PC-9 (cell line): ENCODE measurements around the gene COL8A2. TPM values are rescaled to one million over a fixed set of nuclear protein-coding genes. Genes with fewer than 3 reads are reported as not detected.

Experiments used
- BruUV-seq: library from RNA; stranded (reverse); fragments of 400-500 nt; replicated peaks from 2 replicates; lab custom pipeline; 2021; lab: Mats Ljungman, UMichigan
- CTCF ChIA-PET: fragments of 300-600 bp; sonication (Branson Sonifier 250); formaldehyde crosslinking; loops from one replicate; lab custom pipeline; 2022; ENCODE audit warnings: antibody characterized with exemption; lab: Charles Lee
- POLR2A ChIA-PET: fragments of 300-600 bp; sonication (Branson Sonifier 250); formaldehyde crosslinking; loops from one replicate; lab custom pipeline; 2022; ENCODE audit warnings: antibody characterized with exemption; ENCODE audit not compliant: unreplicated experiment; lab: Charles Lee
- DNase-seq, 2 experiments: peaks; one replicate each; pipeline versions ENCODE4 v3.0.0 to v3.0.0-alpha.2; 2015 to 2022; ENCODE audit warnings: mixed read lengths in 1 of 2
- H2AFZ ChIP-seq: fragments of 200-600 bp; sonication (generic); 2 replicates; pipeline ENCODE4 v1.8.1; 2017; ENCODE audit warnings: antibody characterized with exemption
- H3F3A ChIP-seq: fragments of 200-600 bp; sonication (generic); 2 replicates; pipeline ENCODE4 v1.8.1; 2017; ENCODE audit warnings: antibody characterized with exemption, mild to moderate bottlenecking, low read depth; ENCODE audit not compliant: insufficient read depth
- H3K27ac ChIP-seq: fragments of 200-600 bp; sonication (generic); 2 replicates; pipeline ENCODE4 v1.6.1; 2016; ENCODE audit warnings: mixed run types
- H3K27me3 ChIP-seq: fragments of 200-600 bp; sonication (generic); 2 replicates; pipeline ENCODE4 v1.6.1; 2016; ENCODE audit warnings: low read depth, mixed run types; ENCODE audit not compliant: insufficient read depth
- H3K36me3 ChIP-seq: fragments of 200-600 bp; sonication (generic); 2 replicates; pipeline ENCODE4 v1.6.1; 2016; ENCODE audit warnings: low read depth, mixed run types
- H3K4me1 ChIP-seq: fragments of 200-600 bp; sonication (generic); replicated peaks from 2 replicates; pipeline ENCODE4 v1.6.1; 2016; ENCODE audit warnings: mixed run types; ENCODE audit not compliant: insufficient read depth
- H3K4me2 ChIP-seq: fragments of 200-600 bp; sonication (generic); 2 replicates; pipeline ENCODE4 v1.6.1; 2017; ENCODE audit warnings: mixed run types
- H3K4me3 ChIP-seq: fragments of 200-600 bp; sonication (generic); 2 replicates; pipeline ENCODE4 v1.6.1; 2016; ENCODE audit warnings: mixed run types
- H3K79me2 ChIP-seq: fragments of 200-600 bp; sonication (generic); 2 replicates; pipeline ENCODE4 v1.6.1; 2017; ENCODE audit warnings: low read depth, mixed run types
- H3K9me2 ChIP-seq: fragments of 200-600 bp; sonication (generic); 2 replicates; pipeline ENCODE4 v1.8.1; 2017; ENCODE audit warnings: mild to moderate bottlenecking; ENCODE audit not compliant: insufficient read depth
- H3K9me3 ChIP-seq: fragments of 200-600 bp; sonication (generic); 2 replicates; pipeline ENCODE4 v1.8.1; 2016; ENCODE audit warnings: low read depth; ENCODE audit not compliant: insufficient read depth
- H4K20me1 ChIP-seq: fragments of 200-600 bp; sonication (generic); 2 replicates; pipeline ENCODE4 v1.8.1; 2017; ENCODE audit not compliant: insufficient read depth
- EZH2 ChIP-seq: fragments of 200-600 bp; sonication (generic); IDR thresholded peaks from 2 replicates; pipeline ENCODE4 v1.8.0; 2017; ENCODE audit warnings: antibody characterized with exemption, low read depth
- intact Hi-C: fragments of 100-400 bp; cut with micrococcal nuclease; formaldehyde crosslinking; loops from one replicate; pipeline ENCODE4 v1.10.0; 2022; ENCODE audit not compliant: unreplicated experiment
- total RNA-seq: library from RNA; stranded (reverse); gene quantifications from 2 replicates; pipeline ENCODE4 v1.2.3, GENCODE V29; 2021
- TF ChIP-seq, protein P1 (sequence below): fragments of 200-600 bp; sonication (generic); conservative IDR thresholded peaks from 2 replicates; pipeline ENCODE4 v1.6.1; 2017; ENCODE audit warnings: mixed run types, antibody characterized with exemption, mild to moderate bottlenecking, moderate library complexity

Gene COL8A2
- total RNA-seq, 1 experiment from 2014 or later = 0.20 TPM

- H3K9me3 ChIP-seq = no peaks in the 10 kb centered on the region
Measured at GRCh38 chr1:36164361-36164760, 39.3 kb upstream of the COL8A2 start.

GRCh38 chr1:36163426-36163825 lies 38.4 kb upstream of the COL8A2 start:
- Histone ChIP-seq H3K36me3 (no peaks in the 10 kb centered on the region), H3K79me2 (peaks cover 94% of the 10 kb centered on the region), H4K20me1 (peaks cover 7% of the 10 kb centered on the region; the same call in 1 of the 2 replicates), H3K4me3 (no peak overlapping the region), H3K4me1 (peaks cover 39% of the 10 kb centered on the region), H3K27me3 (no peaks in the 10 kb centered on the region), H3K9me3 (no peaks in the 10 kb centered on the region), H2AFZ (no peak overlapping the region), H3K9me2 (no peaks in the 10 kb centered on the region), H3K27ac (no peak overlapping the region), H3K4me2 (no peak overlapping the region), H3F3A (peaks cover 28% of the 10 kb centered on the region; the same call in 1 of the 2 replicates)
- CTCF ChIA-PET = no interaction called here
- BruUV-seq = no TSS peak
- TF ChIP-seq EZH2 = no peak
- TF ChIP-seq, protein P1, sequence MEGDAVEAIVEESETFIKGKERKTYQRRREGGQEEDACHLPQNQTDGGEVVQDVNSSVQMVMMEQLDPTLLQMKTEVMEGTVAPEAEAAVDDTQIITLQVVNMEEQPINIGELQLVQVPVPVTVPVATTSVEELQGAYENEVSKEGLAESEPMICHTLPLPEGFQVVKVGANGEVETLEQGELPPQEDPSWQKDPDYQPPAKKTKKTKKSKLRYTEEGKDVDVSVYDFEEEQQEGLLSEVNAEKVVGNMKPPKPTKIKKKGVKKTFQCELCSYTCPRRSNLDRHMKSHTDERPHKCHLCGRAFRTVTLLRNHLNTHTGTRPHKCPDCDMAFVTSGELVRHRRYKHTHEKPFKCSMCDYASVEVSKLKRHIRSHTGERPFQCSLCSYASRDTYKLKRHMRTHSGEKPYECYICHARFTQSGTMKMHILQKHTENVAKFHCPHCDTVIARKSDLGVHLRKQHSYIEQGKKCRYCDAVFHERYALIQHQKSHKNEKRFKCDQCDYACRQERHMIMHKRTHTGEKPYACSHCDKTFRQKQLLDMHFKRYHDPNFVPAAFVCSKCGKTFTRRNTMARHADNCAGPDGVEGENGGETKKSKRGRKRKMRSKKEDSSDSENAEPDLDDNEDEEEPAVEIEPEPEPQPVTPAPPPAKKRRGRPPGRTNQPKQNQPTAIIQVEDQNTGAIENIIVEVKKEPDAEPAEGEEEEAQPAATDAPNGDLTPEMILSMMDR = no peak
- POLR2A ChIA-PET = no interaction called here
- DNase-seq = no peak
- intact Hi-C loops = no loop called here

More at GRCh38 chr1:36164361-36164760, 39.3 kb upstream of the COL8A2 start:
- H2AFZ ChIP-seq = no peak overlapping the region
- peaks cover 6% of the 10 kb centered on the region; the same call in 1 of the 2 replicates for H4K20me1 ChIP-seq
- no peak for TF ChIP-seq EZH2
- TF ChIP-seq, protein P1 = no peak
- H3K79me2 ChIP-seq = peaks cover 85% of the 10 kb centered on the region
- no TSS peak for BruUV-seq
- no peak overlapping the region for H3K4me2 ChIP-seq
- ChIA-PET CTCF (no interaction called here), POLR2A (no interaction called here)
- no peak overlapping the region for H3K27ac ChIP-seq
- no peak overlapping the region for H3K4me3 ChIP-seq
- H3F3A ChIP-seq = peaks cover 30% of the 10 kb centered on the region; the same call in 1 of the 2 replicates
- intact Hi-C loops = no loop called here
- no peaks in the 10 kb centered on the region for H3K36me3 ChIP-seq
- H3K4me1 ChIP-seq = peaks cover 34% of the 10 kb centered on the region
- H3K27me3 ChIP-seq = no peaks in the 10 kb centered on the region
- no peak for DNase-seq
- H3K9me2 ChIP-seq = no peaks in the 10 kb centered on the region

DNA sequence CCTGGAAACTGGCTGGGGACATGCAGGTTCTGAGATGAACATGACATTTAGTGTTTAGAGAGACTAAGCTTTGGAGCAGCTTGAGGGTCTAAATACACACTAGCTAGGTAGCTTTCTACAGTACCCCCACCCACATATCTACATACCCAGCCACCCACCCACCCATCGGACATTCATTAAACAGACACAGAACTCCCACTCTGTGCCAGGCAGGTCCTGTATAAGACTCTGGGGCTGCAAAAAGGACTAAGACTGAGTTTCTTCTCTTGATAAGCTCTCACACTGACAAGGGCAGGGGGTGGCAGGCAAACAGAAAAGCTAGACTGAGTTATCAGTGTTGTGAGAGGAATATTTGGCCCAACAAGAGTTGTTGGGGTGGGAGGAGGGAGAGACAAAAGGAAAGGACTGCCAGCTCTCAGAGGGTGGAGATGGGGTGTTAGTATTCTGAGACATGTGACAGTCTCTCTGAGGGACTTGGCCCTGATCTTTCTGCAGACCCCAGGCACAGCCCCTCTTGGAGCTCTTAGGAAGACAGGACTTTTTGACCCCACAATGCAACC lies 37.7 kb upstream of the COL8A2 start:
- TF ChIP-seq EZH2 = no peak
- TF ChIP-seq, protein P1 = no peak
- Histone ChIP-seq H3K36me3 (no peaks in the 10 kb centered on the region), H3K4me2 (peak overlapping the region; percentile 56), H3K27me3 (no peaks in the 10 kb centered on the region), H3K9me3 (no peaks in the 10 kb centered on the region), H4K20me1 (peaks cover 10% of the 10 kb centered on the region; the same call in 1 of the 2 replicates), H3K27ac (peak overlapping the region; percentile 55), H2AFZ (no peak overlapping the region), H3K4me3 (no peak overlapping the region), H3K4me1 (peaks cover 46% of the 10 kb centered on the region), H3K79me2 (peaks cover 96% of the 10 kb centered on the region), H3K9me2 (no peaks in the 10 kb centered on the region), H3F3A (peaks cover 28% of the 10 kb centered on the region; the same call in 1 of the 2 replicates)
- POLR2A ChIA-PET = interaction anchor here (0.6 to 0.7 kb wide), 4 partner anchors 11 to 695 kb away, joined by 3 to 12 read pairs (median 4); no protein-coding TSS in a partner anchor
- intact Hi-C loops = loop anchor here (1.0 kb wide), 1 partner anchor 12 kb away; no protein-coding TSS in a partner anchor
- CTCF ChIA-PET = interaction anchor here (1.0 to 1.4 kb wide), 3 partner anchors 13 to 26 kb away, joined by 3 to 12 read pairs (median 7); partner anchors contain the start of gene TRAPPC3
- DNase-seq = no peak
- TSS peak; percentile 3 for BruUV-seq
